PFSK-1 (cell line): ENCODE data around the gene ABLIM2.

Experiments used
- POLR2AphosphoS5 ChIP-seq: IDR thresholded peaks from 2 replicates; pipeline ENCODE4 v1.6.1; 2012; ENCODE audit warnings: low read depth, mild to moderate bottlenecking, control low read depth, low read length, moderate library complexity
- REST ChIP-seq, 2 experiments: IDR thresholded peaks; 2 replicates each; pipeline versions ENCODE4 v1.6.1 to v1.8.0; 2011 to 2012; ENCODE audit warnings: low read depth in 2 of 2, low read length in 2 of 2, control low read depth in 1 of 2, inconsistent platforms in 1 of 2, mild to moderate bottlenecking in 1 of 2, moderate library complexity in 1 of 2; ENCODE audit not compliant: insufficient read depth in 1 of 2
- TAF1 ChIP-seq: IDR thresholded peaks from 2 replicates; pipeline ENCODE4 v1.6.1; 2012; ENCODE audit warnings: low read length, control low read depth, borderline replicate concordance; ENCODE audit not compliant: insufficient read depth

GRCh38 chr4:7941111-7941964 is 217.3 kb downstream of the ABLIM2 start:
- TF ChIP-seq REST (IDR thresholded peaks at IDR 0.05; ENCODE audit: insufficient read depth in 1 of 2, low read depth in 2 of 2, low read length in 2 of 2) (no peak), TAF1 (no peak), POLR2AphosphoS5 (no peak)
